HG03378 (cell line): Measurements from ENCODE around the gene PKN3.
"Not testable (repeated sequence)": the region's sequence is repeated elsewhere in the genome, so short reads cannot be mapped to it uniquely, and the experiment has no call there.

Experiments
- ATAC-seq: cut with Tn5 transposase; IDR thresholded peaks from one replicate; pipeline ENCODE4 v1.9.1; 2021; ENCODE audit warnings: mild to moderate bottlenecking, moderate library complexity; ENCODE audit not compliant: unreplicated experiment

Gene PKN3

GRCh38 chr9:128702445-128702948, at the start of gene PKN3:
Gene PKN3, plus strand, starts transcription at chr9:128702503. Its CDS starts 413 bp downstream, at chr9:128702916.
- ATAC-seq = no peak

GRCh38 chr9:128653908-128654307, 48.4 kb upstream of the PKN3 start:
- no peak for ATAC-seq

- ATAC-seq = no peak
These were observed 47.8 kb upstream of the PKN3 start for GRCh38 chr9:128654481-128654880.

GRCh38 chr9:128656416-128657343, 45.6 kb upstream of the PKN3 start, which contains the start of gene DYNC2I2:
Gene DYNC2I2, minus strand, starts transcription at chr9:128656847. Its CDS starts 121 bp downstream, at chr9:128656726.
- ATAC-seq = peak; percentile 51

- ATAC-seq = no peak
These were observed 45.0 kb upstream of the PKN3 start for GRCh38 chr9:128657344-128657704.

- ATAC-seq = no peak
These were observed 44.5 kb upstream of the PKN3 start for GRCh38 chr9:128657796-128658195.

GRCh38 chr9:128666481-128666941, 35.8 kb upstream of the PKN3 start:
- ATAC-seq = not testable (repeated sequence)

GRCh38 chr9:128669786-128670185, 32.5 kb upstream of the PKN3 start:
- ATAC-seq = no peak

GRCh38 chr9:128675382-128675781, 26.9 kb upstream of the PKN3 start:
- ATAC-seq = no peak

- no peak for ATAC-seq
These were observed 24.5 kb upstream of the PKN3 start for GRCh38 chr9:128677794-128678193.

GRCh38 chr9:128683340-128684064, 18.8 kb upstream of the PKN3 start:
- no peak for ATAC-seq

- ATAC-seq = no peak
These were observed 18.3 kb upstream of the PKN3 start for GRCh38 chr9:128684065-128684324.

- ATAC-seq = no peak
These were observed 17.7 kb upstream of the PKN3 start for GRCh38 chr9:128684325-128685199.

GRCh38 chr9:128685636-128686489, 16.4 kb upstream of the PKN3 start:
- ATAC-seq = no peak

GRCh38 chr9:128687453-128687852, 14.8 kb upstream of the PKN3 start:
- no peak for ATAC-seq

- peak; percentile 37 for ATAC-seq
These were observed 13.6 kb upstream of the PKN3 start, which contains the start of gene SET for GRCh38 chr9:128688501-128689292. Gene SET, plus strand, starts transcription at chr9:128689222. Its CDS starts 361 bp downstream, at chr9:128689583.

- no peak for ATAC-seq
These were observed 13.0 kb upstream of the PKN3 start for GRCh38 chr9:128689293-128689774.

GRCh38 chr9:128689820-128690683, 12.3 kb upstream of the PKN3 start:
- no peak for ATAC-seq
